Fibroblast of lung (primary cell): ENCODE results near the gene RETREG1. TPM values are rescaled to one million over a fixed set of nuclear protein-coding genes. Genes with fewer than 3 reads are reported as not detected.

Source experiments
- DNase-seq, 2 donors: peaks; one replicate each; pipeline versions ENCODE4 v3.0.0 to v3.0.0-alpha.2; 2010; ENCODE audit warnings: low read depth in 2 of 2
- H2AFZ ChIP-seq: 2 replicates; pipeline ENCODE4 v1.5.1; 2012; ENCODE audit warnings: low read length, control low read depth, inconsistent platforms
- H3K27ac ChIP-seq: 2 replicates; pipeline ENCODE4 v1.5.1; 2011; ENCODE audit warnings: low read length, control low read depth; ENCODE audit not compliant: insufficient read depth
- H3K27me3 ChIP-seq: 2 replicates; pipeline ENCODE4 v1.5.1; 2011; ENCODE audit warnings: mild to moderate bottlenecking, low read length; ENCODE audit not compliant: control insufficient read depth, insufficient read depth
- H3K36me3 ChIP-seq: 2 replicates; pipeline ENCODE4 v1.5.1; 2011; ENCODE audit warnings: low read length; ENCODE audit not compliant: control insufficient read depth, insufficient read depth
- H3K4me1 ChIP-seq: 2 replicates; pipeline ENCODE4 v1.5.1; 2011; ENCODE audit warnings: low read length; ENCODE audit not compliant: control insufficient read depth, insufficient read depth; ENCODE audit errors: extremely low read depth
- H3K4me2 ChIP-seq: 2 replicates; pipeline ENCODE4 v1.5.1; 2011; ENCODE audit warnings: low read length, control low read depth; ENCODE audit not compliant: insufficient read depth; ENCODE audit errors: extremely low read depth
- H3K4me3 ChIP-seq, 4 experiments: fragments of 200-600 bp in 1 of 4; sonication (generic) in 1 of 4; replicated peaks in 1 of 4; 2 replicates each; pipeline ENCODE4 v1.5.1; 2011 to 2016; ENCODE audit warnings: low read length in 4 of 4, low read depth in 3 of 4, mild to moderate bottlenecking in 3 of 4, control low read depth in 2 of 4, inconsistent platforms in 1 of 4, mixed read lengths in 1 of 4; ENCODE audit not compliant: insufficient read depth in 1 of 4; ENCODE audit errors: control extremely low read depth in 1 of 4
- H3K79me2 ChIP-seq: 2 replicates; pipeline ENCODE4 v1.5.1; 2012; ENCODE audit warnings: mild to moderate bottlenecking, low read length, inconsistent platforms; ENCODE audit not compliant: control insufficient read depth, insufficient read depth
- H3K9ac ChIP-seq: 2 replicates; pipeline ENCODE4 v1.5.1; 2011; ENCODE audit warnings: mild to moderate bottlenecking, low read length, control low read depth; ENCODE audit not compliant: insufficient read depth
- H3K9me3 ChIP-seq: 2 replicates; pipeline ENCODE4 v1.5.1; 2012; ENCODE audit warnings: low read depth, low read length; ENCODE audit not compliant: control insufficient read depth, insufficient read depth
- H4K20me1 ChIP-seq: 2 replicates; pipeline ENCODE4 v1.5.1; 2011; ENCODE audit warnings: low read length; ENCODE audit not compliant: control insufficient read depth, insufficient read depth; ENCODE audit errors: extremely low read depth
- EZH2 ChIP-seq: IDR thresholded peaks from 2 replicates; pipeline ENCODE4 v1.5.1; 2012; ENCODE audit warnings: low read length, control low read depth, mild to moderate bottlenecking; ENCODE audit errors: missing control alignments
- polyA plus RNA-seq, 2 donors: library from polyadenylated mRNA; depleted of rRNA in 1 of 2; stranded (reverse) in 1 of 2; unstranded in 1 of 2; fragments of >200 nt; gene quantifications; 2 replicates each; pipeline ENCODE4 v1.2.1, GENCODE V29; 2011 to 2012; ENCODE audit warnings: missing spikeins in 1 of 2
- total RNA-seq: library from RNA; depleted of rRNA; stranded (reverse); fragments of >200 nt; gene quantifications from 2 replicates; pipeline ENCODE4 v1.2.1, GENCODE V29; 2014
- TF ChIP-seq, protein P1 (sequence below), 2 donors: IDR thresholded peaks in 1 of 2; conservative IDR thresholded peaks in 1 of 2; 1 replicate in 1 of 2; 2 replicates in 1 of 2; pipeline ENCODE4 v1.5.1; 2011 to 2012; ENCODE audit warnings: low read length in 2 of 2, control low read depth in 1 of 2, inconsistent platforms in 1 of 2, low read depth in 1 of 2, mild to moderate bottlenecking in 1 of 2

Gene RETREG1
- total and polyA plus RNA-seq, 2 donors (not counting 1 experiment from before 2014, with no cell fraction given) = 0.41 to 0.99 TPM

GRCh38 chr5:16519435-16519834 lies 97.4 kb downstream of the RETREG1 start:
- Histone ChIP-seq H3K4me3 (no peak overlapping the region), H3K27ac (no peak overlapping the region), H3K4me1 (no peaks in the 10 kb centered on the region), H3K9me3 (no peaks in the 10 kb centered on the region), H3K27me3 (peaks cover 6% of the 10 kb centered on the region), H4K20me1 (no peaks in the 10 kb centered on the region), H3K4me2 (no peak overlapping the region), H3K36me3 (no peaks in the 10 kb centered on the region), H3K79me2 (no peaks in the 10 kb centered on the region), H3K9ac (no peak overlapping the region), H2AFZ (no peak overlapping the region)
- TF ChIP-seq EZH2 = no peak
- TF ChIP-seq, protein P1, sequence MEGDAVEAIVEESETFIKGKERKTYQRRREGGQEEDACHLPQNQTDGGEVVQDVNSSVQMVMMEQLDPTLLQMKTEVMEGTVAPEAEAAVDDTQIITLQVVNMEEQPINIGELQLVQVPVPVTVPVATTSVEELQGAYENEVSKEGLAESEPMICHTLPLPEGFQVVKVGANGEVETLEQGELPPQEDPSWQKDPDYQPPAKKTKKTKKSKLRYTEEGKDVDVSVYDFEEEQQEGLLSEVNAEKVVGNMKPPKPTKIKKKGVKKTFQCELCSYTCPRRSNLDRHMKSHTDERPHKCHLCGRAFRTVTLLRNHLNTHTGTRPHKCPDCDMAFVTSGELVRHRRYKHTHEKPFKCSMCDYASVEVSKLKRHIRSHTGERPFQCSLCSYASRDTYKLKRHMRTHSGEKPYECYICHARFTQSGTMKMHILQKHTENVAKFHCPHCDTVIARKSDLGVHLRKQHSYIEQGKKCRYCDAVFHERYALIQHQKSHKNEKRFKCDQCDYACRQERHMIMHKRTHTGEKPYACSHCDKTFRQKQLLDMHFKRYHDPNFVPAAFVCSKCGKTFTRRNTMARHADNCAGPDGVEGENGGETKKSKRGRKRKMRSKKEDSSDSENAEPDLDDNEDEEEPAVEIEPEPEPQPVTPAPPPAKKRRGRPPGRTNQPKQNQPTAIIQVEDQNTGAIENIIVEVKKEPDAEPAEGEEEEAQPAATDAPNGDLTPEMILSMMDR (conservative IDR thresholded peaks at IDR 0.05 in 1 of 2, IDR thresholded peaks at IDR 0.05 in 1 of 2; ENCODE audit: low read depth in 1 of 2, low read length in 2 of 2) = no peak
- DNase-seq = no peak

DNA sequence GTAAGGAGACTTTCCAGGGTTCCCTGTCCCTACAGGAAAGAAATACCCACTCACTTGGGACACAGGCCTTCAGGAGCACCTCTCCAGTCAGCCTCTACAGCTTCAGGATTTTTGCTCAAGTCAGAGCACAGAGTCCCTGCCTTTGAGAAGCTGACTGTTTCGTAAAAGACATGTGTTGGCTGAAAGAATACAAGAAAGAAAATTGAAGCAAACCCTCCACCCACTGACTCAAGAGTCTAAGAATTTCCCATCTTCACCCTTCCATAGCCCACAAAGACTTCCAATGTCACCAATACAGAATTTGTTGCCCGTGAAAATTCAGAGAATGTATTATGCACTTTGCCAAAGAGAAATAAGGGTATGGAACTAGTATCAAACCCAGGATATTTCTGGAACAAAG lies 98.2 kb downstream of the RETREG1 start:
- TF ChIP-seq, protein P1 (conservative IDR thresholded peaks at IDR 0.05 in 1 of 2, IDR thresholded peaks at IDR 0.05 in 1 of 2; ENCODE audit: low read depth in 1 of 2, low read length in 2 of 2) = no peak
- TF ChIP-seq EZH2 = no peak
- no peak for DNase-seq
- Histone ChIP-seq H3K4me2 (no peak overlapping the region), H3K9ac (no peak overlapping the region), H3K4me1 (no peaks in the 10 kb centered on the region), H3K79me2 (no peaks in the 10 kb centered on the region), H4K20me1 (no peaks in the 10 kb centered on the region), H2AFZ (no peak overlapping the region), H3K27me3 (peaks cover 6% of the 10 kb centered on the region), H3K36me3 (no peaks in the 10 kb centered on the region), H3K9me3 (no peaks in the 10 kb centered on the region), H3K27ac (no peak overlapping the region), H3K4me3 (no peak overlapping the region)

GRCh38 chr5:16515532-16515931 lies 101.3 kb downstream of the RETREG1 start:
- no peak for DNase-seq
- H3K9ac ChIP-seq = no peak overlapping the region
- H4K20me1 ChIP-seq = no peaks in the 10 kb centered on the region
- no peak overlapping the region for H3K4me3 ChIP-seq
- H3K4me1 ChIP-seq = no peaks in the 10 kb centered on the region
- no peaks in the 10 kb centered on the region for H3K9me3 ChIP-seq
- no peak for TF ChIP-seq EZH2
- TF ChIP-seq, protein P1 (conservative IDR thresholded peaks at IDR 0.05 in 1 of 2, IDR thresholded peaks at IDR 0.05 in 1 of 2; ENCODE audit: low read depth in 1 of 2, low read length in 2 of 2) = no peak
- H3K4me2 ChIP-seq = no peak overlapping the region
- no peak overlapping the region for H3K27ac ChIP-seq
- no peaks in the 10 kb centered on the region for H3K27me3 ChIP-seq
- H3K36me3 ChIP-seq = no peaks in the 10 kb centered on the region
- H3K79me2 ChIP-seq = no peaks in the 10 kb centered on the region
- H2AFZ ChIP-seq = no peak overlapping the region
